Adrenal gland (tissue), 5 donors: ENCODE data around the gene RAP1GAP2.

Experiments
- POLR2A ChIP-seq, 2 donors: fragments of 450-650 bp; IDR thresholded peaks; one replicate each; pipeline ENCODE4 v1.6.1; 2017; ENCODE audit warnings: antibody characterized with exemption in 2 of 2, mild to moderate bottlenecking in 2 of 2, moderate library complexity in 1 of 2
- TF ChIP-seq, protein P1 (sequence below), 6 experiments: fragments of 450-650 bp in 4 of 6; fragments of 200-600 bp in 2 of 6; sonication (generic) in 1 of 6; IDR thresholded peaks; 1 replicate in 5 of 6; 2 replicates in 1 of 6; pipeline versions ENCODE4 v1.5.1 to v1.8.0; 2016 to 2021; ENCODE audit warnings: antibody characterized with exemption in 6 of 6, mild to moderate bottlenecking in 2 of 6, moderate library complexity in 1 of 6
- donor health status: DM: no; HTN: no; CAD: no.

DNA sequence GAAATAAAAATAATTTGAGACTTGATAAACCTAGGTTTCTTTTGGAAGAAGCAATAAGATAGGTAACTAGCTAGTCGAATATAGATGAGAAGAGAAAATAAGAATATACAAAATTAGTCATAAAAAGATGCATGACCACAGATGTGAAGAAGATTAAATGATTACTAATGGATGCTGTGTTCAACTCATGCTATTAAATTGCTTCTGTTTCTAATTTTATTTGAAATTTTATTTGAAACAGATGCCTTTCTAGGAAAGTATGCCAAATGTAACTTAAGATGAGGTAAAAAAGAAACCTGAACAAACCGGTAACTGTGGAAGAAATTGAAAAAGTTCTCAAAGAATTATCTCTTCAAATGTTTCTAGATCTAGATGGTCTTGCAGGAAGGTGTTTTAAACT is 175.6 kb downstream of the RAP1GAP2 start:
- TF ChIP-seq, protein P1, sequence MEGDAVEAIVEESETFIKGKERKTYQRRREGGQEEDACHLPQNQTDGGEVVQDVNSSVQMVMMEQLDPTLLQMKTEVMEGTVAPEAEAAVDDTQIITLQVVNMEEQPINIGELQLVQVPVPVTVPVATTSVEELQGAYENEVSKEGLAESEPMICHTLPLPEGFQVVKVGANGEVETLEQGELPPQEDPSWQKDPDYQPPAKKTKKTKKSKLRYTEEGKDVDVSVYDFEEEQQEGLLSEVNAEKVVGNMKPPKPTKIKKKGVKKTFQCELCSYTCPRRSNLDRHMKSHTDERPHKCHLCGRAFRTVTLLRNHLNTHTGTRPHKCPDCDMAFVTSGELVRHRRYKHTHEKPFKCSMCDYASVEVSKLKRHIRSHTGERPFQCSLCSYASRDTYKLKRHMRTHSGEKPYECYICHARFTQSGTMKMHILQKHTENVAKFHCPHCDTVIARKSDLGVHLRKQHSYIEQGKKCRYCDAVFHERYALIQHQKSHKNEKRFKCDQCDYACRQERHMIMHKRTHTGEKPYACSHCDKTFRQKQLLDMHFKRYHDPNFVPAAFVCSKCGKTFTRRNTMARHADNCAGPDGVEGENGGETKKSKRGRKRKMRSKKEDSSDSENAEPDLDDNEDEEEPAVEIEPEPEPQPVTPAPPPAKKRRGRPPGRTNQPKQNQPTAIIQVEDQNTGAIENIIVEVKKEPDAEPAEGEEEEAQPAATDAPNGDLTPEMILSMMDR (IDR thresholded peaks at IDR 0.05) = no peak
- TF ChIP-seq POLR2A (IDR thresholded peaks at IDR 0.05) = no peak
